Retinal pigment epithelial cell (primary cell): ENCODE measurements around the gene SLIT1.

Experiments
- DNase-seq: peaks from one replicate; pipeline ENCODE4 v3.0.0-alpha.2; 2010; ENCODE audit warnings: low read depth
- H3K4me3 ChIP-seq: 2 replicates; pipeline ENCODE4 v1.5.1; 2011; ENCODE audit warnings: mild to moderate bottlenecking, low read length, control low read depth, moderate library complexity
- CTCF ChIP-seq: conservative IDR thresholded peaks from 2 replicates; pipeline ENCODE4 v1.5.1; 2011; ENCODE audit warnings: low read depth, low read length, control low read depth, inconsistent platforms

The SLIT1 gene

GRCh38 chr10:97109547-97109946 is 76.2 kb downstream of the SLIT1 start:
- DNase-seq = no peak
- no peak for TF ChIP-seq CTCF
- no peak overlapping the region for H3K4me3 ChIP-seq

GRCh38 chr10:97107551-97107950 is 78.2 kb downstream of the SLIT1 start:
- no peak for DNase-seq
- H3K4me3 ChIP-seq = no peak overlapping the region
- TF ChIP-seq CTCF = no peak

- H3K4me3 ChIP-seq = no peak overlapping the region
- no peak for TF ChIP-seq CTCF
- DNase-seq = no peak
Observed at GRCh38 chr10:97106207-97106606, 79.6 kb downstream of the SLIT1 start.

- no peak overlapping the region for H3K4me3 ChIP-seq
- no peak for DNase-seq
- no peak for TF ChIP-seq CTCF
Observed at GRCh38 chr10:97105303-97105702, 80.5 kb downstream of the SLIT1 start.

- DNase-seq = no peak
- TF ChIP-seq CTCF = no peak
- no peak overlapping the region for H3K4me3 ChIP-seq
Observed at GRCh38 chr10:97103316-97104080, 82.3 kb downstream of the SLIT1 start.

- no peak for TF ChIP-seq CTCF
- H3K4me3 ChIP-seq = no peak overlapping the region
Observed at GRCh38 chr10:97102441-97102840, 83.3 kb downstream of the SLIT1 start.

More at GRCh38 chr10:97102441-97102840, 83.3 kb downstream of the SLIT1 start:
- DNase-seq = no peak
